Measurements from ENCODE around the gene LYL1. TPM values are rescaled to one million over a fixed set of nuclear protein-coding genes. Genes with fewer than 3 reads are reported as not detected.

The LYL1 gene
- polyA plus RNA-seq, 3 donors = 3.9 to 7.8 (median 5.5) TPM

DNA sequence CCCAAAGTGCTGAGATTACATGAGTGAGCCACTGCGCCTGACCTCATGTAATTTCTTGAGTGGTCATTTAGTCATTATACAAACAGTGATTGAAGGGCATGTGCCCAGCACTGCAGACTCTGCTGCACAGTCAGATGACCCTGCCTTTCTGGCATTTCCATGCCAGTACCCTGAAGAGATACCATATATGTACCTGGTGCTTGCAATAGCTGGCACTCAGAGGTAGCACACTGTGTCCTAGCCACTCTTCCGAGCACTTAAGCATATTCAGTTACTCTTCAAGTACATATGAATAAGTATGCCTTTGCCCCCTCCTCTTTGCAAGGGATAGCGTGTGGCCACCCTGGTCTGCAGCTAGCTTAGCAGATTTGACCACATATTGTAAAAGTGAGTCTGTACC, 32.0 kb upstream of the LYL1 start:
- DNase-seq (ENCODE audit: extremely low read depth in 1 of 11, low read depth in 9 of 11, low spot score in 4 of 11) = no peak

DNA sequence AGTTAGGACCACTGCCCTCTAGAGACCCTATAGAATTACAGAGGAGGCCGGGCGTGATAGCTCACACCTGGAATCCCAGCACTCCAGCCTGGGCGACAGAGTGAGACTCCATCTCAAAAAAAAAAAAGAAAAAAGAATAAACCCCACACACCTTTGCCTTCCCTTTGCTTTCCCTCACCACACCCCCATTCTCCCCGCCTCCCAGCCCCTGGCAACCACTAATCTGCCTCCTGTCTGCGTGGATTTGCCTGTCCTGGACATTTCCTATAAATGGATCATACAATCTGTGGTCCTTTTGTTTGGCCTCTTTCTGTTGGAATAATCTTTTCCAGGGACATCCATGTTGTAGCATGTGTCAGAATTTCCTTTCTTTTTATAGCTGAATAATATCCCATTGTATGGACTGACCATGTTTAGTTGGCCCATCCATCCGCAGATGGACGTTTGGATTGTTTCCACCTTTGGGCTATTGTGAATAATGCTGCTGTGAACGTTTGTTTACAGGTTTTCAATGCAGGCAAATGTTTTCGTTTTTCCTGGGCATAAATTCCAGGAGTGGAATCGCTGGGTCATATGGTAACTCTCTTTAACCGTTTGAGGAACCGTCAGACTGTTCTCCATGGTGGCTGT, 30.7 kb upstream of the LYL1 start:
- no peak for DNase-seq (ENCODE audit: extremely low read depth in 1 of 11, low read depth in 9 of 11, low spot score in 4 of 11)

- DNase-seq (ENCODE audit: extremely low read depth in 1 of 11, low read depth in 9 of 11, low spot score in 4 of 11) = no peak
Measured at GRCh38 chr19:13132471-13133180, 30.0 kb upstream of the LYL1 start.

DNA sequence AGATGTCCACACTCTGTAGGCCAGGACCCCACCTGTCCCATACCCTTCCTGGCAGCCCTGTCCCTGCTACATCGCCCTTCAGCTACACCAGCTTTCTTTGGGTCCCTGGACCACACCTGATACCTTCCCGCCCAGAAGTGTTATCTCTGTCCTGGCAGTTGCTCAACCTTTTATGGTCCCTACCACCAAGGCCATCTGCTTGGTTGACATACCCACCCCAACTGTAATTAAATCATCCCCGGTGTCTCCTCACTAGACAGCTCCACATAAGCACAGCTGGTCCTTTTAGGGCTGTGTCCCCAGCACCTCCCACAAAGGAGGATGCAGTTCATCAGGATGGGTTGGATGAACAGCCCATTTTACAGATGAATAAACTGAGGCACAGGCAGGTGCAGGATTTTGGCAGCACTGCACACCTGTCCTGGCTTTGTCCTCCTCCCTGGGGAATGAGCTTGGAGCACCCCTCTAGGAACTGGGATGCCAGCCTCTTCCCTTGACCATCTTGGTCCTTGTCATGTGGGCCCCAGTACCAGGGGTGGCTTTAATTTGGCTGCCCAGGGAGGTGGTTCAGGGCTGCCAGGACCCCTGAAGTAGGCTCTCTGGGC, 28.3 kb upstream of the LYL1 start:
- DNase-seq (ENCODE audit: extremely low read depth in 1 of 11, low read depth in 9 of 11, low spot score in 4 of 11) = no peak

DNA sequence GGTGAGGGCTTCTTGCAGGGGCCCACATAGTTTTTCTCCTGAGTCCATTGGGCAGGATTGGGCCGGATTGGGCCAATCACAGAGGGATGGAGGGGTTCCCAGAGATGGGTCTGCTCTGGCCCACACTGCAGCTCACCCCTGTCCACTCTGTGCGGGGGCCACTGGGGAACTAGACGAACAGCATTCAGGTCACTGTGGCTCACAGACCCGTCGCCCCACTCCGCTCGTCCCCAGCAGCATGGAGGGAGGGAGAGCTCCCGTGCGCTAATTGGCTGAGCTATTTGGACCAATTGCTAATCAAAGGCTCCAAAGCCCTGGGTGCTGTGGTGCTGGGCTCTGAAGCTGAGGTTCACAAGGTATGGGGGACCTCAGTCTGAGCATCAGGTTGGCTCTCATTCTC, 26.7 kb upstream of the LYL1 start:
- DNase-seq (ENCODE audit: extremely low read depth in 1 of 11, low read depth in 9 of 11, low spot score in 4 of 11) = no peak

- no peak for DNase-seq (ENCODE audit: extremely low read depth in 1 of 11, low read depth in 9 of 11, low spot score in 4 of 11)
Measured at GRCh38 chr19:13128583-13128982, 25.9 kb upstream of the LYL1 start.

DNA sequence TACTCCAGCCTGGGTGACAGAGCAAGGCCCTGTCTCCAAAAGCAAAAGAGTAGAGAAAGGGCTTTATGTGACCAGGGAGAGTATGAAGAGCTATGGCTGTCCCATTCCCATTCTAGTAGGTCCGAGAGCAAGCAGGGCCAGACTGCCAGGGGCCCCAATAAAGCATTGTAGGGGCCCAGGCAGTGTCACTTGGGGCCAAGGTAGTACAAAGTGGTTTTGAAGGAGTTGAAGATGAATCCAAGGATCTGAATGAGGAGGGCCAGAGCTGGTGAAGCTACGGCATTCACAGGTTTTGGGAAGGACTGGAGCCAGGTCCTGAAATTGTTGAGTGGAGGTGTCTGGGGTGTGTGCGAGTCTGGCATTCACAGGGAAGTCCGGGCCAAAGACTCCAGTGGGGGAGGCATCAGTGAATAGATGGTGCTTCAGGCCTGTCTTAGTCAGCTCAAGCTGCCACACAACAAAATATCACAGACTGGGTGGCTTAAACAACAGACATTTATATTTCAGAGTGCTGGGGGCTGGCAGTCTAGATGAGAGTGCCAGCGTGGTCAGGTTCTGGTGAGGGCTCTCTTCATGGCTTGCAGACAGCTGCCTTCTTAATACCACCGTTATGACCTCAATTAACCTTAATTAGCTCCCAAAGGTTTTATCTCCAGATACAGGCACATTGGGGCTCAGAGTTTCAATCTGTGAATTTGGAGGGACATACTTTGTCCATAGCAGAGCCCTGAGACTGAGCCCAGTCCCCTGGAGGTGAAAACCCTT, 25.3 kb upstream of the LYL1 start:
- DNase-seq (ENCODE audit: extremely low read depth in 1 of 11, low read depth in 9 of 11, low spot score in 4 of 11) = no peak

DNA sequence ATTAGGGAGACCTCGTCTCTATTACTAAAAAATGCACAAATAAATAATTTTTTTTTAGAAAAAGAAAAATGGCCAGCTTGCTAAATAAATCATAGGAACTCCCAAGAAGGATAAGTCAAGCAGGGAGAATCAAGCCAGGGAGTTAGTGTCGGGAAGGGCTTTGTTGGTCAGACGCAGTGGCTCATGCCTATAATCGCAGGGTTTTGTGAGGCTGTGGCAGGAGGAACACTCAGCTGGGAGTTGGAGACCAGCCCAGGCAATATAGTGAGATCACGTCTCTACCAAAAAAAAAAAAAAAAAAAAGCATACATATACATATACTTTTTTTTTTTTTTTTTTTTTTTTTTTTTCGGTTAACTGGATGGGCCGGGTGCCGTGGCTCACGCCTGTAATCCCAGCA, 24.4 kb upstream of the LYL1 start:
- DNase-seq (ENCODE audit: extremely low read depth in 1 of 11, low read depth in 9 of 11, low spot score in 4 of 11) = no peak

DNA sequence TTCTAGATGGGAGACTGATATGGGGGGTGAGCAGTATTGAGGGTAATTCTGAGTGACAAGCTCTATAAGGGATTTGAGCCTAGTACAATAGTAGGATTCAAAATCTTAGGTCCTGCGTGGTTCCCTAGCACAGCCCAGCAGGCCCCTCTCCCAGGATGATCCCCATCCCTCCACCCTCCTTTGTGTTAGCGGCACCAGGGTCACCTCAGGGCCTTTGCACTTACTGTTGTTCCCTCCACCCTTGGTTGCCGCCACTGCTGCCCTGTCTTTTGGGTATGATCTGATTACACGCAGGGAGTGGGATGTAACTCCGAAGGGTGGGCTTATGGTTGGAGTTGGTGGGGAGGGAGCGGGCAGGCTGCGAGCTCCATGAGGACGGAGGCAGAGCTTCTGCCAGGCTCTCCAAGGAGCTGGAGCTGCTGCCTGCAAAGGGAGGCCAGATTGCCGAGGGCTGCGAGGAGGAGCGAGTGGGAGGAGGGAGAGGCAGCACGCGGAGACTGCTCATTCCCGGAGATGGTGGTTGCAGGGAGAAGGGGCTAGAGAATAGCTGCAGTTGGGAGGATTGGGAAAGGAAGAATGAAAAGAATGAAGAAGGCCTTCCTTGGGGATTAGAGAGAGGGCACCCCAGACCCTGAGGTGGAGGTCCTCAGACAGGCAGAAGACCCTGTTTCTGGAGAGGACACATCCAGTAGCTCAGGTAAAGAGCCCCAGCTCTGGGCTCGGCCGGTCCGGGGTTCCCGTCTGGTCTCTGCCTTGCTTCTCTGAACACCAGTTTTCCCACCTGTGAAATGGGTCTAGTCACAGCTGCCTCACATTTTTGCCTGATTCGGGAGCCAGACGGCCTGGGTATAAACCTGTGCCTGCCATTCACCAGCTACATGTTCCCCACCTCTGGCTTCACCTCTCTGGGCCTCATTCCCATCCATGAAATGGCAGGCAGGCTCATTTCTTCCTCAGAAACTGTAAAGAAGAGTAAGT, 20.6 kb upstream of the LYL1 start:
- no peak for DNase-seq (ENCODE audit: extremely low read depth in 1 of 11, low read depth in 9 of 11, low spot score in 4 of 11)

DNA sequence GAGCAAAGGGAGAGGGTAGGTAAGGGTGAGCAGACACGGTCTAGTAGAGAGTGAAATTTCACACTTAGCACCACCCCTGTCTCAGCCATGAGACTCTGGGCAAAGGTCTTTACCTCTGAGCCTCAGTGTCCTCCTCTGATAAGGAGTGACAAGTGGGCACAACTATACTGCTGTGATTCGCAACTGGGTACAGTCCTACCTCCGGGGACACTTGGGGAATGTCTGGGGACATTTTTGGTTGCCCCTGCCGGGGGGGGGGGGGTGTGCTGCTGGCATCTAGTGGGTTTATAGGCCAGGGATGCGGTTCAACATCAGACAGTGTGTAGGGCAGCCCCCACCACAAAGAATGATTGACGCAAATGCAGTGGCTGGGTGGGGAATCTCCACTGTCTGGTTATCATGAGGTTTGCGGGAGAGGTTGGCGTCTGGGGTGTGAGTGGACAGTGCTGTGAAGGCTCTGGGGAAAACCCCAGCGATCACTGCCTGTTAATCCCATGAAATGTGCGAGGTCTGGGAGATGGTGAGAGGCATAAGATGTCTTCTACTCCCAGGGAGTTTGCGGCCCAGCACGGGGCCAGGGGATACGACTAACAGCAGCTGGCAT, 19.7 kb upstream of the LYL1 start:
- no peak for DNase-seq (ENCODE audit: extremely low read depth in 1 of 11, low read depth in 9 of 11, low spot score in 4 of 11)

DNA sequence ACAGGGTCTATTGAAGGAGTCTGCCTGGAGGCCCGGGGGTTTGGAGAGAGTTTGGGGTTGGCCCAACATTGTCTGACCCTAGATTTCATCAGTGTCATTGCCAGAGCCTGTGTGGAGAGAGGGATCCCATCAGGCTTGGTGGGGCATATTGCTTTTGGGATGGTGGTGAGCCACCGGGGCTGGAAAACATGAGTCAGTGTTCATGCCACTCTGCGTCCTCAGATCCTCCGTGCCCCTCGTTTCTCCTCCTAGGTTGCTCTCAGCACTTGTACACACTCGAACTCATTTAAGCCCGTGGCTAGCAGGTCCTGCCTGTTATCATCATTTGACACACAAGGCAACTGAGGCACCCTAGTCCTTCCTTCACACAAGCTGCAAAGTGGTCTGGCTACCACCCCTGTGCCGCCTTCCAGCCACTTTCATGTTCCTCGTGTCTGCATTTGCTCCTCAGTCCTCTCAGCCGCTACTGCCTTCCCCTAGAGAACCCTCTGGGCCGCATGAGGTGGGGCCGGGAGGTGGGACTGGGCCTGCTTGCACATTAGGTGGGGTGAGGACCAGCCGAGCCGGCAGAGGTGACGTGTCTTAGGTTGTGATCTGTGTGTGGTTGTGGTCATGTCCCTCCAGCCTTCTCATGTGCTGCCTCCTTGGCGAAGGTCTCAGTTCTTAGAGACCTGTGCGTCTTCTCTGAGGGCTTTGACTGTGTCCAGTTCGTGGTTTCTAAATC, 19.1 kb upstream of the LYL1 start:
- no peak for DNase-seq (ENCODE audit: extremely low read depth in 1 of 11, low read depth in 9 of 11, low spot score in 4 of 11)

GRCh38 chr19:13120817-13121216, 18.2 kb upstream of the LYL1 start:
- DNase-seq (ENCODE audit: extremely low read depth in 1 of 11, low read depth in 9 of 11, low spot score in 4 of 11) = no peak

DNA sequence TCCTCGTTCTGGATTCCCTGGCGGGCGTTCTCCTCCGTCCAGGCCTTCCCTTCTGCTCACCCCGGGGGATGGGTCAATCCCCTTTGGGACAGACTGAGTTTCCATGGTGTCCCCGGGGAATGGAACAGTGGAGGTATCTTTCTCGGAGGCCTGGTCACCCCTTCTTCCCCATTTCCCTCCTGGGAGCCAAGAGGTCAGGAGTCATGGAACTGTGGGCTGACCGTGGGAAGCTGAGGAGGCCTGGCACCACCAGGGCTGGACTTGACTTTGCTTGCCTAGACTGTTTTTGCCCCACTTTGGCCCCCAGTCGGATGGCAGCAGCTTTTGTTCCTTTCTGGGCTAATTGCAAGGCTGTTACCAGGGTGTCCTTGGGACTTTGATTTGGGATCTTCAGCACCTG, 17.4 kb upstream of the LYL1 start:
- no peak for DNase-seq (ENCODE audit: extremely low read depth in 1 of 11, low read depth in 9 of 11, low spot score in 4 of 11)

- DNase-seq (ENCODE audit: extremely low read depth in 1 of 11, low read depth in 9 of 11, low spot score in 4 of 11) = no peak
Measured at GRCh38 chr19:13119627-13120026, 17.0 kb upstream of the LYL1 start.

- peak in 2 of 11 donors; percentile 68 to 75 for DNase-seq (ENCODE audit: extremely low read depth in 1 of 11, low read depth in 9 of 11, low spot score in 4 of 11)
Measured at GRCh38 chr19:13118424-13119193, 16.0 kb upstream of the LYL1 start.

DNA sequence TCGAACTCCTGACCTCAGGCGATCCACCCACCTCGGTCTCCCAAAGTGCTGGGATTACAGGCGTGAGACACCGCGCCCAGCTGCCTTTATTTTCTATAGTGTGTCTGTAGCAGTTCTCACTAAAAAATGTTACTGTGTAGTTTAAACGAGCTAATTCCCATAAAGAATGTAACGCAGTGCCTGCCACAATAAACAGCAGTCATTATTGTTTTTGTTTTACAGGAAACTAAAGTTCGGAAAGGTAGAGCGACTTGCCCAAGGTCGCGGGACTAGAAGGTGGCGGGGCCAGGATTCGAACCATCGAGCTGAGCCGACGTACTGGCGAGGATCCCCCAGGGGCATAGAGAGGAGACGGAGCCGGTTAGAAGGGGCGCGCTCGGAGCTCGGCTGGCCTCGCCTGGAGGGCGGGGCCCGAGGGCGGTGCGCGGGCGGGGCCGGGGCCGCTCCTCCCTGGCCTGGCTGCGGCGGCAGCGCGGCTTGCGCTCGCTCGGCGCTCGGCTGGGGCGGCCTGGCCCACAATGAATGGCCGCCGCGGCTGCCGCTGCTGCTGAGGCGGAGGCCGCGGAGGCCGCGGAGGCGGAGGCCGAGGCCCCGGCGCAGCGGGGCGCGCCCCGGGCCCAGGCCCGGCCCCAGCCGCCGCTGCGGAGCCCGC, 15.2 kb upstream of the LYL1 start, which contains the start of gene NACC1:
TSS of gene NACC1 (plus strand) at position 493 of the 652 bp plus-strand sequence. CDS start 16,944 bp downstream, outside the sequence.
- DNase-seq (ENCODE audit: extremely low read depth in 1 of 11, low read depth in 9 of 11, low spot score in 4 of 11) = peak in 10 of 11 donors; percentile 68 to 86 (median 82)
